GM12872 (cell line): ENCODE results near the gene DPM1.

Experiments
- TF ChIP-seq, protein P1 (sequence below): IDR thresholded peaks from 3 replicates; pipeline ENCODE4 v1.5.1; 2011; ENCODE audit warnings: low read depth, mild to moderate bottlenecking, low read length, moderate library complexity; ENCODE audit not compliant: insufficient read depth

DPM1 gene

DNA sequence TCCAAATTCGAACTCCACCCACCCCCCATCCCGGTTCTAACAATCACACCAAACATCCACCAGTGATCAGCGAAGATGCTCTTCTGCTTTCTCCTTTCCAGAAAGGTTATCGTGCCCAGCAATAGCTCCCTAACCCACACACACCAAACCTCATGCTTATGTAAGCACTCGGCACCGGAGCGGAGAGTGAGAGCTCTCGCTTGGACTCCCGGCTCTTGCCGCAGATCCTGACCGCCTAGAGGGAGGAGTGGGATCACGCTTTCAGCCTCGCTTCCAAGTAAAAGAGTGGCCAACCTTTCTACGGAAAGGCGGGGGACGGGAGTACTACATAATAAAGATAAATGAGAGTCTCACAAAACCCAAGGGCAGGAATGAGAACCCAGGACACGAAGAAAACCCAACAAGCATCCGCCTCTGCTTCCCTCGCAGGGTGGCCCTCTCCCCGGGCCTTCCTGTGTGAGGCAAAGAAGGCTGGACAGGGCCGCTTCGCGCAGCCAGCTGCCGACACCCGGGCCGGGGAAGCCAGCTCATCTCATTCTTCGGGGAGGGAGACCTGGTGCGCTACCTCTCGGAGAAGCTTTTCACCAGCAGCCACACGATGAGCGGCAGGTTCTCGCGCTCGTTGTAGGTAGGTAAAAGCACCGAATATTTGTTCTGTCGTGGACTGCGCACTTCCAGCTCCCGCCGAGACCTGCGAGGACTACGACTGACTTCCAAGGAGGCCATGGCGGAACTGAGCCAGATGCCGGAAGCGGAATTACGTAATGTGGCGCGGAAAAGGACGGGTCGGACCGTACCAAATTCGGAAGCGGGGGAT is at the start of gene DPM1:
DPM1 (minus strand) TSS at position 735 of the 817 bp plus-strand sequence; CDS start at position 726, 9 bp downstream.
- TF ChIP-seq, protein P1, sequence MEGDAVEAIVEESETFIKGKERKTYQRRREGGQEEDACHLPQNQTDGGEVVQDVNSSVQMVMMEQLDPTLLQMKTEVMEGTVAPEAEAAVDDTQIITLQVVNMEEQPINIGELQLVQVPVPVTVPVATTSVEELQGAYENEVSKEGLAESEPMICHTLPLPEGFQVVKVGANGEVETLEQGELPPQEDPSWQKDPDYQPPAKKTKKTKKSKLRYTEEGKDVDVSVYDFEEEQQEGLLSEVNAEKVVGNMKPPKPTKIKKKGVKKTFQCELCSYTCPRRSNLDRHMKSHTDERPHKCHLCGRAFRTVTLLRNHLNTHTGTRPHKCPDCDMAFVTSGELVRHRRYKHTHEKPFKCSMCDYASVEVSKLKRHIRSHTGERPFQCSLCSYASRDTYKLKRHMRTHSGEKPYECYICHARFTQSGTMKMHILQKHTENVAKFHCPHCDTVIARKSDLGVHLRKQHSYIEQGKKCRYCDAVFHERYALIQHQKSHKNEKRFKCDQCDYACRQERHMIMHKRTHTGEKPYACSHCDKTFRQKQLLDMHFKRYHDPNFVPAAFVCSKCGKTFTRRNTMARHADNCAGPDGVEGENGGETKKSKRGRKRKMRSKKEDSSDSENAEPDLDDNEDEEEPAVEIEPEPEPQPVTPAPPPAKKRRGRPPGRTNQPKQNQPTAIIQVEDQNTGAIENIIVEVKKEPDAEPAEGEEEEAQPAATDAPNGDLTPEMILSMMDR, result no peak

DNA sequence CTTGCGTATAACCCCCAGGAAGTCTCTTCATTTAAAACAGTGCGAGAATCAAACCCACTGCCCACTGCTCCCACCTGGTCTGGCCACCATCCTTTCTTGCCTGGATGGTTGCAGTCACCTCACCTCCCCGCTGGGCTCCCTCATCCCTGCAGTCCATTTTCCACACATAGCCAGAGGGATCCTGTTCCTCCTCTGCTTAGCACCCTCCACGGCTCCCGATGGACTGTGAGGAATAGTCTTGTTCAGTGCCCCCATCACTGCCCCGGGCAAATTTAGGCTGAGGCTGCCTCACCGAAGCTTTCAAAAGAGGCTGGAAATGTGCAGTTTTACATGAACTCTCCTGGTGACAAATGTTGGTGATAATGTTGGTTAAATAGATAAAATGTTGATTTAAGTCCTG is 46.9 kb upstream of the DPM1 start:
- TF ChIP-seq, protein P1, result no peak

DNA sequence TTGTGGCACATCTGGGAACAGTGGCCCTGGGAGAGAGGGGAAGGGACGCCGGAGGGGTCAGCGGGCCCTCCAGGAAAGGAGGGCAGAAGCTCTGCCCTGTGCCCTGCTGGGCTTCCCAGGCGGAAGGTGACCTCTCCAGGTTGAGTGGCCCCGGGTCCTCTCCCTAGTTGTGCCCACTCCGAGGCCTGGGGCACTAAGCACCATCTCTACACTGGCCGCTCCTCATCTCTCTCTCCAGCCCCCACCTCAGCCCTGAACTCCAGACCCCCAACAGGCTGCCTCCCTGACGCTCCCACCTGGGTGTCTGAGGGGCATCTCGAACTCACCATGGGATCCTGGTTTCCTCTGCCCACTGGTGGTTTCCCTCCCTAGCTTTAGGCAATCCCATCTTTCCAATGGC is 46.4 kb upstream of the DPM1 start:
- TF ChIP-seq, protein P1, result no peak

DNA sequence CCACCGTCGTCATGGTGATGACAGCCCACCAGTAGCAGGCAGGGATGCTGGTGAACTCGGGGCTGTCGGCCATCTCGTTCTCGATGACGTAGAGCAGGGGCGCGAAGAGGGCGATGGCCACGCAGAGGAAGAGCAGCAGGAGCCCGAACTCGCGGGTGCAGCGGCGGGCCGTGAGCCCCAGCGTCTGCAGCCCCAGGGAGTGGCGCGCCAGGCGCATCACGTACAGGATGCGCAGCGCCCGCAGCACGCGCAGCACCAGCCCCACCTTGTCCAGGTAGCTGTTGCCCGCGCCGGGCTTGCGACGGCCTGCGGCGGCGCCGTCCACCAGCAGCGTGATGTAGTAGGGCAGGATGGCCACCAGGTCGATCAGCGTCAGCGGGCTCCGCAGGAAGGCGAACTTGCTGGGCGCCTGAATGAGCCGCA is 46.0 kb upstream of the DPM1 start:
- TF ChIP-seq, protein P1, result no peak

DNA sequence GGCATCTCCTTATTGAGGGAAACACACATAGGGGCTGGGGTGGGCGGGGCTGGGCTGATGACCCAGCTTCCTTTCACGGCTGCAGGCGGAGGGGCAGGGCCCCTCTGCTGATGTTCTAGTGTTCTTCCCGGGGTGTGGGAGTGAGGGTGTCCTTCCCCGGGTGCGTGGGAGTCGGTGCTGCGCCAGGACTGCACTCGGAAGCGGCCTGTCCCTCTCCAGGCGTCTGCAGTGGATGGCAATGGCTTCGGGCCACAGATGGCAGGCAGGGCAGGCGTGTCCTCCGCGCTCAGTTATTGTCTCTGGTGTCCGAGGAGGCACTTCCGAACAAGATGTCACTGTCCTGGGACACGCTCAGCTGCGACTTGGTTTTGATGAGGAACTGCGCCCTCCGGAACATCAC is 45.4 kb upstream of the DPM1 start:
- TF ChIP-seq, protein P1, result no peak

DNA sequence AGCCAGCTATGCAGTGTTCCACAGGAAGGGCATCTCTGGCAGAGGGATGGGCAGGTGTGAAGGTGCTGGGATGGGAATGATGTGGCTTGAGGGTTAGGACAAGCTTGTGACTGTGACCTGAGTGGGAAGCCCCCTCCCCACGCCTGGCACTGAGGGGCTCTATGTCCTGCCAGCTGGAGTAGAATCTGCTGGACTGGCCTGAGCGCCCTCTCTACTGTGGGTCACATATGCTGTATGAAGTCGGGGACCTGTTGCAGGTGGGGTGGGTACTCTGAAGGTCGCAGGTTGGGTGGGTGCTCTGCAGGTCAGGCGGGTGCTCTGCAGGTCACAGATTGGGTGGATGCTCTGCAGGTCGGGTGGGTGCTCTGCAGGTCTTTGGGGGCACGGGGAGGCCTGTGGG is 44.3 kb upstream of the DPM1 start:
- TF ChIP-seq, protein P1, result no peak

DNA sequence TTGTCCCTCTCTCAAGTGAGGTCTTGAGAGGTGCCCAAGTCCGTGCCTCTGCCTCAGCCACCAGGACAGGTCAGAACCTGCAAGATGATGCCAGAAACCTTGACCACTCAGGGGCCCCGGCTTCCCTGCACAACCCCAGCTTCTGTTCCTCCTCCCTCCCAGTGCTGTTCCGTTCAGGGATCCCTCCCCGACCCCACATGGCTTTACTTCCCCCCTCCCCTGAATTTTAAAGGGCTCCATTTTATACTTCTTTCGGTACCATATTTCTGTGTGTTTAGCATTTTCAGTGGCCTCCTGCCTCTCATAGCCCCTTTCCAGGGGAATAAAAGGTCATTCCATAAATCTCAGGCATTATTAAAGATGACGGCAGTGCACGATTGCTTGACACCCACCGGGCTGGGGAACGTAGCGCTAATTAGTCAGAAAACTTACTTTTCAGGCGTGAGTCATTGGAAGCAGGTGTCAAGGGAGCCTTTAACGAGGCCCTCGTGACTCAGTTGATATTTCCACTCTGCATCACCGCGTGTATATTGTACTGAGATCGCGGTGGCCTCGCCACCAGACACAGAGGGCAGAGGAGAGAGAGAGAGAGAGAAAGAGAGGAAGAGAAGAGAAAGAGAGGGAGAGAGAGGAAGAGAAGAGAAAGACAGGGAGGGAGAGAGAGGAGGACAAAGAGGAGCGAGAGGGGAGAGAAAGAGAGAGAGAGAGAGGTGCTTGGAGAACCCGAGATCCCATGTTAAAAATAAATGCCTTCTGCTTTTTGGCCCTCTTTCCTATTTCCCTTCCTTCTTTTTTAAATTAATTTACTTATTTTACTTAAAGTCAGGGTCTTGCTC is 43.3 kb upstream of the DPM1 start:
- TF ChIP-seq, protein P1, result no peak
